HEK293T (cell line): Measurements from ENCODE around the gene STIM1.

ENCODE experiments used
- CTCF ChIA-PET: fragments of 350-600 bp; formaldehyde crosslinking; extraction: SDS; loops from one replicate; lab custom pipeline; 2021; ENCODE audit warnings: antibody characterized with exemption, inconsistent platforms; lab: Yijun Ruan, JAX
- POLR2A ChIA-PET: fragments of 350-600 bp; formaldehyde crosslinking; extraction: SDS; loops from one replicate; lab custom pipeline; 2020; ENCODE audit warnings: antibody characterized with exemption, inconsistent platforms; lab: Yijun Ruan, JAX
- DNase-seq: peaks from one replicate; pipeline ENCODE4 v3.0.0; 2012; ENCODE audit warnings: mixed read lengths; ENCODE audit errors: extremely low spot score
- ARNT ChIP-seq: fragments of 450-650 bp; IDR thresholded peaks from 2 replicates; pipeline ENCODE4 v1.6.1; 2017; ENCODE audit warnings: mild to moderate bottlenecking
- BHLHE40 ChIP-seq: fragments of 450-650 bp; IDR thresholded peaks from 2 replicates; pipeline ENCODE4 v1.6.1; 2016; ENCODE audit warnings: mild to moderate bottlenecking, moderate library complexity, borderline replicate concordance
- CTBP1 ChIP-seq: fragments of 450-650 bp; IDR thresholded peaks from 2 replicates; pipeline ENCODE4 v1.6.1; 2016; ENCODE audit warnings: borderline replicate concordance
- ELF4 ChIP-seq: fragments of 450-650 bp; IDR thresholded peaks from 2 replicates; pipeline ENCODE4 v1.6.1; 2017; ENCODE audit warnings: antibody characterized with exemption
- FOXA1 ChIP-seq: fragments of 450-650 bp; IDR thresholded peaks from 2 replicates; pipeline ENCODE4 v1.6.1; 2016; ENCODE audit warnings: mild to moderate bottlenecking
- FOXK2 ChIP-seq: fragments of 450-650 bp; IDR thresholded peaks from 2 replicates; pipeline ENCODE4 v1.6.1; 2016; ENCODE audit warnings: mild to moderate bottlenecking
- FOXM1 ChIP-seq: fragments of 450-650 bp; IDR thresholded peaks from 2 replicates; pipeline ENCODE4 v1.6.1; 2017; ENCODE audit warnings: mild to moderate bottlenecking, borderline replicate concordance
- HDGF ChIP-seq: fragments of 450-650 bp; IDR thresholded peaks from 2 replicates; pipeline ENCODE4 v1.6.1; 2017; ENCODE audit warnings: antibody characterized with exemption, borderline replicate concordance
- L3MBTL2 ChIP-seq: fragments of 450-650 bp; conservative IDR thresholded peaks from 2 replicates; pipeline ENCODE4 v1.6.1; 2016; ENCODE audit warnings: mild to moderate bottlenecking
- LEF1 ChIP-seq: fragments of 450-650 bp; IDR thresholded peaks from 2 replicates; pipeline ENCODE4 v1.6.1; 2017; ENCODE audit warnings: mild to moderate bottlenecking, borderline replicate concordance
- NFRKB ChIP-seq: fragments of 450-650 bp; IDR thresholded peaks from 2 replicates; pipeline ENCODE4 v1.6.1; 2016; ENCODE audit warnings: mild to moderate bottlenecking, moderate library complexity
- PKNOX1 ChIP-seq: fragments of 450-650 bp; IDR thresholded peaks from 2 replicates; pipeline ENCODE4 v1.6.1; 2016
- SP1 ChIP-seq: fragments of 450-650 bp; IDR thresholded peaks from 2 replicates; pipeline ENCODE4 v1.6.1; 2017
- SUZ12 ChIP-seq: fragments of 450-650 bp; IDR thresholded peaks from 2 replicates; pipeline ENCODE4 v1.6.1; 2016; ENCODE audit warnings: mild to moderate bottlenecking
- TARDBP ChIP-seq: fragments of 450-650 bp; IDR thresholded peaks from 2 replicates; pipeline ENCODE4 v1.6.1; 2016
- ZNF384 ChIP-seq: fragments of 450-650 bp; IDR thresholded peaks from 2 replicates; pipeline ENCODE4 v1.6.1; 2016

Gene STIM1

GRCh38 chr11:3822312-3822711 is 33.2 kb upstream of the STIM1 start:
- TF ChIP-seq ZNF384 (no peak), L3MBTL2 (no peak), FOXM1 (no peak)
- no peak for DNase-seq
- ChIA-PET CTCF (interaction anchor here (0.6 kb wide), 1 partner anchor 11 kb away, joined by 3 read pairs; no protein-coding TSS in a partner anchor), POLR2A (no interaction called here)

- ChIA-PET POLR2A (interaction anchor here (1.3 kb wide), 1 partner anchor 18 kb away, joined by 4 read pairs; no protein-coding TSS in a partner anchor), CTCF (interaction anchor here (1.4 kb wide), 1 partner anchor 15 kb away, joined by 5 read pairs; the partner anchor contains the start of gene PGAP2)
- no peak for DNase-seq
- TF ChIP-seq ZNF384 (no peak), PKNOX1 (no peak), BHLHE40 (no peak), LEF1 (no peak), ELF4 (no peak), ARNT (no peak), CTBP1 (no peak), L3MBTL2 (no peak), TARDBP (no peak), SUZ12 (no peak), FOXA1 (no peak), FOXM1 (no peak)
Measured at GRCh38 chr11:3823303-3823702, 32.2 kb upstream of the STIM1 start.

DNA sequence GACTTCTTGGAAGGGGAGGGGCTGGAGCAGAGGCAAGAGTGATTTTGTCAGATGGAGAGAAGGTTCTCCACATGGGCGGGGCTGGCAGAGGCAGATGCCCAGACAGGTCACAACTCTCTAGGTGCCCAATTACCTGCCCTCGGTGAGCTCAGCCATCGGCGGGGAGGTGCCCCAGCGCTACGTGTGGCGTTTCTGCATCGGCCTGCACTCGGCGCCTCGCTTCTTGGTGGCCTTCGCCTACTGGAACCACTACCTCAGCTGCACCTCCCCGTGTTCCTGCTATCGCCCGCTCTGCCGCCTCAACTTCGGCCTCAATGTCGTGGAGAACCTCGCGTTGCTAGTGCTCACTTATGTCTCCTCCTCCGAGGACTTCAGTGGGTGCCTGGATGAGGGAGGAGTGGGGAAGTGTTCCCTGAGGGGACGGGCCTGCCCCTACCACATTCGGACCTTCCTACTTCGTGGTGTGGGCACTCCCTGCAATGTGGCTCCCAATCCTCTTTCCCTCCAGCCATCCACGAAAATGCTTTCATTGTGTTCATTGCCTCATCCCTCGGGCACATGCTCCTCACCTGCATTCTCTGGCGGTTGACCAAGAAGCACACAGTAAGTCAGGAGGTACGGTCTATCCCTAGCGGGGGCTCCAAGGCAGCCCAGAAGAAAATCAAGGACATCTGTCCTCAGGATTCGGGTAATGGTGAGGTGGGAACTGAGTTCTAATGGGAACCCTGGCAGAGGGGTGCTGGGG is 31.5 kb upstream of the STIM1 start:
- CTCF ChIA-PET, result interaction anchor here (1.4 kb wide), 1 partner anchor 16 kb away, joined by 5 read pairs; the partner anchor contains the start of gene PGAP2
- TF ChIP-seq TARDBP, result no peak
- TF ChIP-seq ZNF384, result no peak
- no peak for TF ChIP-seq BHLHE40
- TF ChIP-seq FOXM1, result no peak
- no peak for TF ChIP-seq ARNT
- TF ChIP-seq L3MBTL2, result no peak
- no peak for TF ChIP-seq FOXK2
- no peak for TF ChIP-seq NFRKB
- TF ChIP-seq LEF1, result no peak
- no peak for TF ChIP-seq HDGF
- TF ChIP-seq PKNOX1, result no peak
- no peak for TF ChIP-seq FOXA1
- TF ChIP-seq CTBP1, result no peak
- TF ChIP-seq SP1, result no peak
- no peak for TF ChIP-seq SUZ12
- no peak for DNase-seq
- POLR2A ChIA-PET, result interaction anchor here (1.3 kb wide), 1 partner anchor 18 kb away, joined by 4 read pairs; no protein-coding TSS in a partner anchor

- ChIA-PET CTCF (interaction anchor here (0.7 to 1.7 kb wide), 3 partner anchors 12 to 44 kb away, joined by 3 to 8 read pairs (median 4); partner anchors contain the start of gene RHOG), POLR2A (interaction anchor here (1.0 kb wide), 1 partner anchor 30 kb away, joined by 4 read pairs; no protein-coding TSS in a partner anchor)
- DNase-seq, result peak; percentile 88
- TF ChIP-seq ARNT (no peak), CTBP1 (no peak), L3MBTL2 (no peak), FOXK2 (no peak), SUZ12 (no peak), LEF1 (no peak), ELF4 (no peak), TARDBP (no peak), FOXM1 (no peak), FOXA1 (no peak), BHLHE40 (no peak), HDGF (no peak), PKNOX1 (no peak), SP1 (no peak), ZNF384 (no peak), NFRKB (no peak)
Measured at GRCh38 chr11:3824714-3825472, 30.6 kb upstream of the STIM1 start.

DNA sequence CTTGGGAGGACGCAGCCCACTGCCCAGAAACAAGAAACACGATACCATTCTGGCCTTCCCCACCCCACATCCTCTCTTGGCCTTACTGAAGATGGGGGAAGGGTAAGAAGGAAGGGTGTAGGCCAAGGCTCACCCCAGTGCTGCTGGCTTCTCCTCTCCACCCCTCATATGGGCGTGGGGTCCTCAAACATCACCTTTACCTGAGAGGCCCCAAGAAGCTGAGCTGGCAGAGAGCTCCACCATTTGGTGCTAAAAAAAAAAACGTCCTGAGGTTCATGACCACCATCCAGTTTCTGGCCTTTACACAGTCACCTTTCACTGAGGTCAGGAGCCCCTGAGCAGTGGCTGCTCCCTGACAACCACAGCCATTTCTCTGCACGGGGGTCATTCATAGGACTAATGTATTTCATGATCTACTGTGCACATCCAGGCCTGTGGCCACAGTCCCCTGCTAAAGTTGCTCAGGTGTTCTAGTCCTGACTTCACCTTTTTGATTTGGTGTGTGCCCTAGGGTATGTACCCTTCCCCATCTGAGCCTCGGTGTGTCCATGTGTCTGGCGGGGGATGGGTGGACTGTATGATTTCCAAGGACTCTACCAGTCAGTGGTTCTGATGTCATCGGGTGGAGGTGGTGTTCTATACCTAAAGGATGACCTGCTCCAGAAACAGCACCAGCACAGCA is 29.9 kb upstream of the STIM1 start:
- ChIA-PET POLR2A (interaction anchor here (1.0 to 1.8 kb wide), 2 partner anchors 16 to 29 kb away, joined by 4 read pairs; no protein-coding TSS in a partner anchor), CTCF (interaction anchor here (0.7 to 1.7 kb wide), 3 partner anchors 11 to 43 kb away, joined by 3 to 8 read pairs (median 4); partner anchors contain the start of gene RHOG)
- TF ChIP-seq LEF1 (no peak), TARDBP (no peak), BHLHE40 (no peak)
- no peak for DNase-seq
